SK-N-MC (cell line): Measurements from ENCODE around the gene ENHO.
"Not testable (repeated sequence)": the region's sequence is repeated elsewhere in the genome, so short reads cannot be mapped to it uniquely, and the experiment has no call there.

ENCODE experiments used
- DNase-seq: peaks from one replicate; pipeline ENCODE4 v3.0.0-alpha.2; 2011; ENCODE audit warnings: low read depth, low spot score
- H3K27ac ChIP-seq: fragments of 200-600 bp; sonication (generic); 2 replicates; pipeline ENCODE4 v1.5.1; 2016; ENCODE audit warnings: mixed run types
- H3K36me3 ChIP-seq: fragments of 200-600 bp; sonication (generic); 2 replicates; pipeline ENCODE4 v1.6.1; 2017; ENCODE audit warnings: antibody characterized with exemption, low read length, mixed read lengths; ENCODE audit not compliant: insufficient read depth
- H3K4me3 ChIP-seq: fragments of 200-600 bp; sonication (generic); 2 replicates; pipeline ENCODE4 v1.5.1; 2016
- H3K9ac ChIP-seq: fragments of 200-600 bp; sonication (generic); 2 replicates; pipeline ENCODE4 v1.8.0; 2017; ENCODE audit warnings: mixed run types, mixed read lengths; ENCODE audit not compliant: insufficient read length
- H3K9me3 ChIP-seq: fragments of 200-600 bp; sonication (generic); 2 replicates; pipeline ENCODE4 v1.6.1; 2017; ENCODE audit warnings: low read depth, mild to moderate bottlenecking, antibody characterized with exemption, low read length, moderate library complexity, mixed read lengths
- EZH2 ChIP-seq: fragments of 200-600 bp; sonication (generic); IDR thresholded peaks from one replicate; pipeline ENCODE4 v1.6.1; 2017; ENCODE audit warnings: antibody characterized with exemption
- FOXP2 ChIP-seq: optimal IDR thresholded peaks from 2 replicates; pipeline ENCODE3; 2011; ENCODE audit warnings: mild to moderate bottlenecking, moderate library complexity; ENCODE audit not compliant: insufficient read depth; ENCODE audit errors: extremely low read length, control extremely low read depth
- POLR2AphosphoS5 ChIP-seq: IDR thresholded peaks from 2 replicates; pipeline ENCODE4 v1.6.1; 2012; ENCODE audit warnings: mild to moderate bottlenecking, low read depth, low read length, borderline replicate concordance

The ENHO gene

GRCh38 chr9:34490360-34490759 lies 32.4 kb downstream of the ENHO start:
- Histone ChIP-seq H3K36me3 (no peaks in the 10 kb centered on the region), H3K27ac (no peak overlapping the region), H3K9me3 (no peaks in the 10 kb centered on the region), H3K9ac (no peak overlapping the region), H3K4me3 (no peak overlapping the region)
- DNase-seq, result no peak
- TF ChIP-seq POLR2AphosphoS5 (no peak), EZH2 (no peak)

GRCh38 chr9:34486572-34486971 lies 36.2 kb downstream of the ENHO start:
- Histone ChIP-seq H3K9me3 (no peaks in the 10 kb centered on the region), H3K27ac (no peak overlapping the region), H3K4me3 (no peak overlapping the region), H3K9ac (no peak overlapping the region), H3K36me3 (no peaks in the 10 kb centered on the region)
- DNase-seq, result no peak
- TF ChIP-seq FOXP2 (no peak), POLR2AphosphoS5 (no peak), EZH2 (no peak)

- TF ChIP-seq POLR2AphosphoS5 (no peak), EZH2 (no peak), FOXP2 (no peak)
- DNase-seq, result no peak
- H3K9ac ChIP-seq, result no peak overlapping the region
Observed at GRCh38 chr9:34485822-34486221, 37.0 kb downstream of the ENHO start.

GRCh38 chr9:34484678-34485077 lies 38.1 kb downstream of the ENHO start:
- no peak for TF ChIP-seq FOXP2
- no peak for TF ChIP-seq POLR2AphosphoS5
- no peak for TF ChIP-seq EZH2
- no peak overlapping the region for H3K27ac ChIP-seq
- DNase-seq, result no peak
- no peak overlapping the region for H3K9ac ChIP-seq
- H3K4me3 ChIP-seq, result no peak overlapping the region
- no peaks in the 10 kb centered on the region for H3K9me3 ChIP-seq
- no peaks in the 10 kb centered on the region for H3K36me3 ChIP-seq

More at GRCh38 chr9:34485822-34486221, 37.0 kb downstream of the ENHO start:
- Histone ChIP-seq H3K27ac (no peak overlapping the region), H3K36me3 (no peaks in the 10 kb centered on the region), H3K9me3 (no peaks in the 10 kb centered on the region), H3K4me3 (no peak overlapping the region)

GRCh38 chr9:34482746-34483145 lies 40.0 kb downstream of the ENHO start:
- not testable (repeated sequence) for DNase-seq, H3K9me3 ChIP-seq, H3K4me3 ChIP-seq, H3K9ac ChIP-seq, H3K27ac ChIP-seq, H3K36me3 ChIP-seq

GRCh38 chr9:34481620-34482019 lies 41.2 kb downstream of the ENHO start:
- not testable (repeated sequence) for H3K9ac ChIP-seq, DNase-seq, H3K9me3 ChIP-seq, H3K27ac ChIP-seq, H3K4me3 ChIP-seq, H3K36me3 ChIP-seq

GRCh38 chr9:34479431-34479866 lies 43.3 kb downstream of the ENHO start:
- no peaks in the 10 kb centered on the region for H3K36me3 ChIP-seq
- no peak overlapping the region for H3K9ac ChIP-seq
- H3K4me3 ChIP-seq, result no peak overlapping the region
- TF ChIP-seq POLR2AphosphoS5 (no peak), EZH2 (no peak), FOXP2 (no peak)
- no peak for DNase-seq
- no peak overlapping the region for H3K27ac ChIP-seq
- no peaks in the 10 kb centered on the region for H3K9me3 ChIP-seq

- Histone ChIP-seq H3K36me3 (no peaks in the 10 kb centered on the region), H3K9ac (no peak overlapping the region), H3K27ac (no peak overlapping the region)
Observed at GRCh38 chr9:34477541-34477940, 45.2 kb downstream of the ENHO start.

GRCh38 chr9:34475097-34475496 lies 47.7 kb downstream of the ENHO start:
- no peak overlapping the region for H3K27ac ChIP-seq
- H3K36me3 ChIP-seq, result no peaks in the 10 kb centered on the region
- TF ChIP-seq FOXP2, result no peak
- no peak for TF ChIP-seq EZH2
- TF ChIP-seq POLR2AphosphoS5, result no peak
- H3K4me3 ChIP-seq, result no peak overlapping the region
- H3K9ac ChIP-seq, result no peak overlapping the region
- H3K9me3 ChIP-seq, result no peaks in the 10 kb centered on the region
- DNase-seq, result no peak

More at GRCh38 chr9:34477541-34477940, 45.2 kb downstream of the ENHO start:
- no peaks in the 10 kb centered on the region for H3K9me3 ChIP-seq
- H3K4me3 ChIP-seq, result no peak overlapping the region
- DNase-seq, result no peak
- no peak for TF ChIP-seq POLR2AphosphoS5
- TF ChIP-seq FOXP2, result no peak
- TF ChIP-seq EZH2, result no peak
